Uterus (tissue), 4 donors: Measurements from ENCODE around the gene WWOX. TPM values are rescaled to one million over a fixed set of nuclear protein-coding genes. Genes with fewer than 3 reads are reported as not detected.

Experiments used
- DNase-seq, 2 donors: peaks; one replicate each; pipeline ENCODE4 v3.0.0-alpha.2; 2019 to 2020
- H3K27ac ChIP-seq, 2 donors: fragments of 200-600 bp; sonication (generic); 1 replicate in 1 of 2; 2 replicates in 1 of 2; pipeline ENCODE4 v1.5.1; 2016 to 2018
- H3K27me3 ChIP-seq, 2 donors: fragments of 200-600 bp; sonication (generic); one replicate each; pipeline ENCODE4 v1.5.1; 2018 to 2019; ENCODE audit warnings: control low read depth in 1 of 2
- H3K36me3 ChIP-seq, 2 donors: fragments of 200-600 bp; sonication (generic); one replicate each; pipeline ENCODE4 v1.5.1; 2019; ENCODE audit warnings: control low read depth in 1 of 2
- H3K4me1 ChIP-seq, 2 donors: fragments of 200-600 bp; sonication (generic); one replicate each; pipeline ENCODE4 v1.5.1; 2018 to 2019; ENCODE audit warnings: control low read depth in 1 of 2
- H3K4me3 ChIP-seq, 2 donors: fragments of 200-600 bp; sonication (generic); 1 replicate in 1 of 2; 2 replicates in 1 of 2; pipeline ENCODE4 v1.5.1; 2018 to 2019; ENCODE audit warnings: mild to moderate bottlenecking in 1 of 2
- H3K9me3 ChIP-seq, 2 donors: fragments of 200-600 bp; sonication (generic); one replicate each; pipeline ENCODE4 v1.5.1; 2019; ENCODE audit warnings: control low read depth in 1 of 2
- CTCF ChIP-seq, 4 experiments: fragments of 200-600 bp in 2 of 4; fragments of 450-650 bp in 2 of 4; sonication (generic) in 2 of 4; IDR thresholded peaks; one replicate each; pipeline ENCODE4 v1.5.1; 2016 to 2019; ENCODE audit warnings: antibody characterized with exemption in 4 of 4, mild to moderate bottlenecking in 2 of 4, moderate library complexity in 1 of 4
- POLR2A ChIP-seq, 2 donors: fragments of 450-650 bp; IDR thresholded peaks; one replicate each; pipeline ENCODE4 v1.6.1; 2016; ENCODE audit warnings: antibody characterized with exemption in 2 of 2, mild to moderate bottlenecking in 1 of 2, moderate library complexity in 1 of 2
- intact Hi-C: fragments of 100-400 bp; cut with DNase I; formaldehyde crosslinking; loops from one replicate; pipeline ENCODE4 v1.15.1; 2023; ENCODE audit warnings: low total_unique reads
- total RNA-seq, 4 donors: library from RNA; depleted of rRNA in 3 of 4; stranded (reverse); fragments of >200 nt in 3 of 4; gene quantifications; one replicate each; pipeline versions ENCODE4 v1.1.0 to v1.2.4, GENCODE V29; 2014 to 2023
- donor health status: DM: yes; HTN: yes; CAD: no.

Gene WWOX
- total RNA-seq, 4 donors from 2014 or later: 34.1 to 99.9 (median 55.8) TPM

DNA sequence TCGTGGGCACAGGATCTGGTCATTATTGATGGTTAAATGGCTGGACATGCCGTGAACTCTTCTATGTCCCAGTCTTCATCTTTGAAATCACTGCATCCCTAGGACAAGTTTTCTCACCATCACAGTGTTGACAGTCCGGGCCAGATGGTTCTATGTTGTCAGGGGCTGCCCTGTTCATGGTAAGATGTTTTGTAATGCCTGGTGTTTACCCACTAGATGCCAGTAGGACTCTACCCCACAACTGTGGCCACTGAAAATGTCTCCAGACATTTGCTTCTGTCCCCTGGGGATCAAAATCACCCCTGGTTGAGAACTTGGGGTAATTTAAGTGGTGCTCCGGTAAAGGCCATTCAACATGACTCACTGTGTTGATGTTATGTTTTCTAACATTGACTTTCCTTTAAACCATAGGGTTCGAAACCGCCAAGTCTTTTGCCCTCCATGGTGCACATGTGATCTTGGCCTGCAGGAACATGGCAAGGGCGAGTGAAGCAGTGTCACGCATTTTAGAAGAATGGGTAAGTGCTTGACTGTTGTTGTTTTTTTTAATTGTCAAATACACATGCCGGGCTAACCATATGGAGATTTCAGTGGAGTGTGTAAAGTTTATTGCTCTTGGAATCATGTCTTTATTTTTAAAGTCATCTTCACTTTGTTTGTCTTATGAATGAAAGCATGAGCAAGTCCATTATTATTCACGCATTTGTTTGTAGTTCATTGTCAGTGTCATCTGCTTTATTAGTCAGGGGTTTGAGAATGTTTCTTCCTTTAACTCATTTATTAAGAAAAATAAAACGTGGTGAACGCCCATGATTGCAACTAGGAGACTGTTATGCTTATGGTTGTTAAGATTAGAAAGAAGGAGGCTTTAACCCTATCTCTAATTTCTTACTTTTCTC is 64.6 kb downstream of the WWOX start:
- no peak for TF ChIP-seq POLR2A (IDR thresholded peaks at IDR 0.05)
- no peak for TF ChIP-seq CTCF (IDR thresholded peaks at IDR 0.05)
- no peak overlapping the region for H3K27ac ChIP-seq
- no peaks in the 10 kb centered on the region for H3K9me3 ChIP-seq
- no peak overlapping the region for H3K4me3 ChIP-seq
- no peak for DNase-seq
- H3K27me3 ChIP-seq: no peaks in the 10 kb centered on the region
- intact Hi-C loops: no loop called here
- H3K36me3 ChIP-seq: no peaks in the 10 kb centered on the region
- H3K4me1 ChIP-seq: no peaks in the 10 kb centered on the region

GRCh38 chr16:78170494-78170933 is 71.1 kb downstream of the WWOX start:
- Histone ChIP-seq H3K27me3 (no peaks in the 10 kb centered on the region), H3K36me3 (no peaks in the 10 kb centered on the region), H3K27ac (no peak overlapping the region), H3K9me3 (no peaks in the 10 kb centered on the region), H3K4me1 (no peaks in the 10 kb centered on the region), H3K4me3 (no peak overlapping the region)
- TF ChIP-seq CTCF (IDR thresholded peaks at IDR 0.05) (no peak), POLR2A (IDR thresholded peaks at IDR 0.05) (no peak)
- intact Hi-C loops: no loop called here
- DNase-seq: no peak

- Histone ChIP-seq H3K27me3 (no peaks in the 10 kb centered on the region), H3K36me3 (no peaks in the 10 kb centered on the region), H3K27ac (no peak overlapping the region), H3K4me3 (no peak overlapping the region), H3K9me3 (no peaks in the 10 kb centered on the region), H3K4me1 (no peaks in the 10 kb centered on the region)
- no peak for DNase-seq
- intact Hi-C loops: no loop called here
- no peak for TF ChIP-seq POLR2A (IDR thresholded peaks at IDR 0.05)
- TF ChIP-seq CTCF (IDR thresholded peaks at IDR 0.05): no peak
Measured at GRCh38 chr16:78175287-78175686, 75.8 kb downstream of the WWOX start.

- no peak for DNase-seq
- no peak overlapping the region for H3K4me3 ChIP-seq
- H3K27me3 ChIP-seq: no peaks in the 10 kb centered on the region
- H3K36me3 ChIP-seq: no peaks in the 10 kb centered on the region
- TF ChIP-seq POLR2A (IDR thresholded peaks at IDR 0.05) (no peak), CTCF (IDR thresholded peaks at IDR 0.05) (no peak)
- no peaks in the 10 kb centered on the region for H3K9me3 ChIP-seq
- intact Hi-C loops: no loop called here
- H3K4me1 ChIP-seq: no peaks in the 10 kb centered on the region
- no peak overlapping the region for H3K27ac ChIP-seq
Measured at GRCh38 chr16:78176435-78176834, 77.0 kb downstream of the WWOX start.

GRCh38 chr16:78177218-78177617 is 77.8 kb downstream of the WWOX start:
- Histone ChIP-seq H3K4me3 (no peak overlapping the region), H3K4me1 (no peaks in the 10 kb centered on the region), H3K27me3 (no peaks in the 10 kb centered on the region), H3K27ac (no peak overlapping the region), H3K36me3 (no peaks in the 10 kb centered on the region), H3K9me3 (no peaks in the 10 kb centered on the region)
- no peak for DNase-seq
- TF ChIP-seq POLR2A (IDR thresholded peaks at IDR 0.05) (no peak), CTCF (IDR thresholded peaks at IDR 0.05) (no peak)
- intact Hi-C loops: no loop called here
